Suppressor macrophage (primary cell): ENCODE measurements around the gene ZNF524.
A peak's percentile ranks its signal among the peaks of the same experiment; 100 is the strongest.
"Not testable (repeated sequence)": the region's sequence is repeated elsewhere in the genome, so short reads cannot be mapped to it uniquely, and the experiment has no call there.

Experiments
- DNase-seq, 4 experiments: peaks; one replicate each; pipeline ENCODE4 v3.0.0-alpha.2; 2020 to 2022
- total RNA-seq, 17 experiments: gene quantifications; one replicate each; lab custom pipeline; 2026; ENCODE audit warnings: mixed read lengths in 6 of 17, inconsistent platforms in 3 of 17; lab: John Stamatoyannopoulos, UW

ZNF524 gene
- total RNA-seq: 1.9 to 18.9 (median 6.7) reads per million in 17 experiments

- DNase-seq: peak; percentile 81 to 96 (median 90)
Observed at GRCh38 chr19:55599842-55600661, at the start of gene ZNF524. TSS of gene ZNF524 (plus strand) at chr19:55600288. CDS start at chr19:55602113, 1,825 bp downstream.

- DNase-seq: no peak
Observed at GRCh38 chr19:55550321-55550650, 49.8 kb upstream of the ZNF524 start.

GRCh38 chr19:55552206-55552605 lies 47.9 kb upstream of the ZNF524 start:
- no peak for DNase-seq

- DNase-seq: no peak
Observed at GRCh38 chr19:55552620-55553019, 47.5 kb upstream of the ZNF524 start.

GRCh38 chr19:55553217-55554182 lies 46.6 kb upstream of the ZNF524 start:
- no peak for DNase-seq

- DNase-seq: no peak
Observed at GRCh38 chr19:55554302-55554701, 45.8 kb upstream of the ZNF524 start.

- DNase-seq: no peak
Observed at GRCh38 chr19:55554741-55555152, 45.3 kb upstream of the ZNF524 start.

- DNase-seq: no peak
Observed at GRCh38 chr19:55559684-55560083, 40.4 kb upstream of the ZNF524 start.

GRCh38 chr19:55563261-55563690 lies 36.8 kb upstream of the ZNF524 start:
- DNase-seq: no peak

- no peak for DNase-seq
Observed at GRCh38 chr19:55566823-55567222, 33.3 kb upstream of the ZNF524 start.

GRCh38 chr19:55567708-55568328 lies 32.3 kb upstream of the ZNF524 start:
- no peak for DNase-seq

GRCh38 chr19:55569477-55569876 lies 30.6 kb upstream of the ZNF524 start:
- DNase-seq: not testable (repeated sequence)

- DNase-seq: not testable (repeated sequence)
Observed at GRCh38 chr19:55573929-55574328, 26.2 kb upstream of the ZNF524 start.

GRCh38 chr19:55576746-55577145 lies 23.3 kb upstream of the ZNF524 start:
- DNase-seq: no peak

- DNase-seq: no peak
Observed at GRCh38 chr19:55578031-55578760, 21.9 kb upstream of the ZNF524 start.

GRCh38 chr19:55578761-55579747 lies 21.0 kb upstream of the ZNF524 start:
- DNase-seq: no peak

GRCh38 chr19:55579766-55580621 lies 20.1 kb upstream of the ZNF524 start:
- DNase-seq: peak; percentile 8 to 41 (median 22)

- peak; percentile 88 to 94 (median 90) for DNase-seq
Observed at GRCh38 chr19:55580628-55581144, 19.4 kb upstream of the ZNF524 start, which contains the start of gene ZNF579. TSS of gene ZNF579 (minus strand) at chr19:55580848. CDS start at chr19:55579639, 1,209 bp downstream.

- DNase-seq: peak in 1 of 4 experiments; percentile 27
Observed at GRCh38 chr19:55581145-55581822, 18.8 kb upstream of the ZNF524 start.
